Smooth muscle cell of trachea (primary cell): ENCODE results near the gene RPL27. TPM values are rescaled to one million over a fixed set of nuclear protein-coding genes. Genes with fewer than 3 reads are reported as not detected.

ENCODE experiments used
- total RNA-seq: library from RNA; depleted of rRNA; stranded (reverse); fragments of >200 nt; gene quantifications from 2 replicates; pipeline ENCODE4 v1.2.1, GENCODE V29; 2014

The RPL27 gene
- 1,021 and 1,034 TPM in 2 replicates for total RNA-seq

DNA sequence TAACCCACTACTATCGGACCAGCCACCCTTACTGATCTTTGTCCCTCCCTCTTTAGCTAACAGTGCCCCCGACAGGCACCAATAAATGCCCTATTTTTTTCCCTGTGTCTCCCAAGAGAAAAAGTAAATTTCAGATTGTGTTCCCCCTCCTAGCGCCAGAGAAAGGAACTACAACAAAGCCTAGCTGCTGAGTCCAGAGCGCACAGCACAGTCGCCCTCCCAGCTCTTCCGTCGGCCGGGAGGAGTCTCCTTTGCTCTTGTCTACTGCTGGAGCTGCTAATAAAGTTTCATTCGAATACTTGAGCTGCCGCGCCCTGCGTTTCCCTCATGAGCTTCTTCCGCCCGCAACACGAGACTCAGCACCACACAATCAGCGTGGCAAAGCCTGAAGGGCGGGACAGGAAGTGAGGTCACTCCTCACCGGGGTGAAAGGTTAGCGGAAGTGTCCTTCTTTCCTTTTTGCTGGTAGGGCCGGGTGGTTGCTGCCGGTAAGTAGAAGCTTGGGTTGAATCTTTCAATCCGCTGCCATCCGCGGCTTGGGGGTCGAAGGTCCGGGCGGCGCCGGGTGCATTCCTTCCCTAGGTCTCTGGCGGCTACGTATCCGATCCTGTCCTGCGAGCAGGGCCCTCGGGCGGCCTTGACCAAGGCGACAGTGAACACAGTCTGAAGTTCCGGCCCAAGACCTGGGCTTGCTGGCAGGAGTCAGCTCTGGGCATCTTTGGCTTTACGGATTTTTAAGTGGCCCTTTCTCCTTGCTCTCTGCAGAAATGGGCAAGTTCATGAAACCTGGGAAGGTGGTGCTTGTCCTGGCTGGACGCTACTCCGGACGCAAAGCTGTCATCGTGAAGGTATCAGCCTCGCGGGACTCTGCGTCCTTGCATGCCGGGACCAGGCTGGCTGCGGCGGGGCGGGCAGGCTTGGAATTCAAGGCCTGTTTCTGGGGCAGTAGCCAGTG lies at the start of gene RPL27:
Gene RPL27, plus strand, starts transcription at position 436 of the 955 bp plus-strand sequence. Its CDS starts 332 bp downstream, at position 768.

DNA sequence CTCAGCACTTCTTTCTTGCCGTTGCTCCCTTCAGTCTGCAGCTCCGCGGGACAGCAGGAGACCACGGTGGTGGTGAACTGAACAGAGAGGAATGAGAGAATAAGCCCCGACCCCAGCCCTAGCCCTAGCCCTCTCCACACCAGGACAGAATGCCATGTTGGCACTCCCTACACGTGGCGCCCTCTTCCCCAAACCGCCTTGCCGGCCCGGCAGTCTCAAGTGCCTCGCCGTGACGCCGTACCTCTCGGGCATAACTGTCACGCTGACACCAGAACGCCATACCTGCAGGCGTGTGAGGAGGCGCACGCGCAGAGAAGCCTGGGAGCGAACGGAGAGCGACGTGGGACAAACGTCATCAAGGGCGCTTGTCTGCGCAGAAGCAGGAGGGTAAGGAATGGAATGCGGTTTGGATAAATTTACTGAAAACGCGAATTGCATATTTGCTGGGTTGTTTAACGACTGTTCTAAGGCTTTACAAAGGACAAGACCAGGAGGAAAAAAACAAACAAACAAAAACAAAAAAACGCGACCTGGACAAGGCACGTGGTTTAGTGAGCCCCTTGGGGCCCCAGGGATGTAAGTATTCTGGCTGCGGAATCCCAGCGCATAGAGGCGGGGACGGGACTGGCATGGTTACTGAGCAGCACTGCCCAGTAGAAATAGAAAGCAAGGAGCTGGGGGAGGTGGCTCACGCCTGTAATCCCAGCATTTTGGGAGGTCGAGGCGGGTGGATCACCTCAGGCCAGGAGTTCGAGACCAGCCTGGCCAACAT lies 33.9 kb upstream of the RPL27 start, which contains the start of gene AARSD1:
Gene AARSD1, minus strand, starts transcription at position 294 of the 772 bp plus-strand sequence. Its CDS starts 14 bp downstream, at position 280.

DNA sequence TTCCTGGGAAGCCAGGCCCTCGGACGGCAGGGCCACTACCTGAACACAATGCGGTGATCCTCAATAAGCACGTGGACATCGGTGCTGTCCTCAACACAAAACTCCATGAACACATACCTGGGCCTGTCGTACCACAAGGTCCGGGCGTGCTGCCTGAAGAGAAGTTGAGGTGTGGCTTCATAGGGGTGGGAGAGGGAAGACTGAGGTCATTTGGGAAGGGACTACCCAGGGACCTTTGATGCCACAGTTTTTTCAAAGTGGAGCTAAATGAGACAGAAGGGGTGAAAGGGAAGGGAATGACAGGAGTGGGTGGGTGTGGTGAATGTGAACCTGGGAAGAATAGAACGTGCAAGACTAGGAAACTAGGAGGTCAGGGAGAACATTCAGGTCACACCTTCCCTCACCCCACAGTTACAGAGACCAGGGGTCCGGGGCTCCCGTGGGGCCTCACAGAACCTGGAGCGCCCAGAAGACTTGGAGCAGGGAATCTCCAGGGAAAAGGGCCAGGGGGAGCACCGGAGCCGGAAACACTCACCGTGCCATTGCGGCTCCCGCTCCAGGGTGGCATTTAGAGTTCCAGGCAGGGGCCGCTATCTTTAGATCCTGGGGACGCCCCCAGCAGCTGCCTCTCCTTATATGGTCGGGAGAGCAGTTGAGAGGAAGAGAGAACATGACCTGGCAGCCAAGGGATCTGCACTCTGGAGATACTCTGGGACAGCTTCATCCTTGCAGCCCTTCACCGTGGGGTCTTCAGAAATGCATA lies 18.5 kb upstream of the RPL27 start, which contains the start of gene PTGES3L:
Gene PTGES3L, minus strand, starts transcription at position 570 of the 763 bp plus-strand sequence. Its CDS starts 27 bp downstream, at position 543.

GRCh38 chr17:42980274-42980765 lies 17.9 kb upstream of the RPL27 start, which contains the start of gene RUNDC1:
TSS of gene RUNDC1 (plus strand) at chr17:42980565. CDS start at chr17:42980577, 12 bp downstream.

DNA sequence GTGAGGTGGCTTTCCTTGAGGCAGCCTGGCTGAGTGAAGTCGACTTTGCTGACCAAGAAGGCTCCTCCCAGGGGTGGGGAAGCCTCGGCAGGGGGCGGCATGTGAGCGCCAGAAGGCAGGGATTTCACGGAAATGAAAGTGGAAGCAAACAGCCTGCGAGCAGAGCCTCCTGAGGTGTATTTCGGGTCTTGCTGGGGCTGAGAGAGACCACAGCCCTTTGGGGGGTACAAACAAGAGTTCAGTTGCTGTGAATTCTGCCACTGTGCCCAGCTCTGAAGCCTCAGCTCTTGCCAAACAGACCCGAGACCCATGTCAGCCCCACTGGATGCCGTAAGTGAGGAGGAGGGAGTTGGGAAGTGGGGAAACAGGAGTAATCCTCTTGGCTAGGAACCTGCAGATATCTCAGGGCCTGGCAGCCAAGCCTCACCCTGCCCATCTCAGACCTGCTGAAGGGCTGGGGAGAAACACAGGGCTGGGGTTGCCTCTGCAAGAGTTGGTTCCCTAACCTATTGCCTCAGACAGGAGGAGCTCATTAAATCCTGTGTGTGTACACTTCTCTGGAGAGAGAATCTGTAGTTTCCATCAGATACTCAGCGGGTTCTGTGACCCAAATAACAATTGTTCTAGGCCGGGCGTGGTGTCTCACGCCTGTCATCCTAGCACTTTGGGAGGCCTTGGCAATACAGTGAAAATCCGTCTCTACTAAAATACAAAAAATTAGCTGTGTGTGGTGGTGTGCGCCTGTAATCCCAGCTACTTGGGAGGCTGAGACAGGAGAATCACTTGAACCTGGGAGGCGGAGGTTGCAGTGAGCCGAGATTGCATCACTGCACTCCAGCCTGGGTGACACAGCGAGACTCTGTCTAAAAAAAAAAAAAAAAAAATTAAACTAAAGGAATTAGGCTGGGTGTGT lies 8.7 kb downstream of the RPL27 start, which contains the start of gene IFI35:
Gene IFI35, plus strand, starts transcription at position 146 of the 913 bp plus-strand sequence. Its CDS starts 164 bp downstream, at position 310.

DNA sequence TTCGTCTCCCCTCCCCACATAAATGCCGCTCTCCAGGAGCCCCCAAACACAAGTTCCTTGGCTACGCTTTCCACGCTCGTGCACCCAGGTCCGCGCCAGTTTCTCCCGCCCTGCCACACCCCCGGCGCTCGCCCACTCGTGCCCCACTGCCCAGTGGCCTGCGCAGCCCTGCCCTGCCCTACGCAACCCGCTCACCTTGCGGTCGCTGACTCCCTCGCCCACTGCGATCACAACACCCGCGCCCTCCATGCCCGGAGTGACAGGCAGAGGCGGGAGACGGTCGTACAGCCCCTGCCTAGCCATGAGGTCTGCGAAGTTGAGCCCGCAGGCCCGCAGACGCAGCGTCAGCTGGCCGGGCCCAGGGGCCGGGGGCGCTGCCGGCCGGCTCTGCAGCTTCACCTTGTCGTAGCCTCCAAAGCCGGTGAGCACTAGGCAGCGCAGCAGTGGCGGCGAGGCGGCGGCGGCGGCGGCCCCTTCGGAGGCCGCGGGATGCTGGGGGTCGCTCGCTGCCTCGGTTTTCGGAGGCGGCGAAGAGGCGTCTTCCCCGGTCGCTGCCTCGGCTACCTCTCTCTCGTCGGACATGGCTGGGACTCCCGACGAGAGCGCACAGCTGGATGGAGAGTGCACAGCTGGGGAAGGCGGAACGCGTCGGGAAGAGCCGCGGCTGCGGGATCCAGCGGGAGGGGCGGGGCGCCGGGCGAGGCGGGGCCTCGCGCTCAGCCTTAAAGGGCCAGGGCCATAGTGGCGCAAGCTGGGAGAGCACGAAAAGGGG lies 23.7 kb downstream of the RPL27 start, which contains the start of gene VAT1:
Gene VAT1, minus strand, starts transcription at position 645 of the 772 bp plus-strand sequence. Its CDS starts 63 bp downstream, at position 582.

DNA sequence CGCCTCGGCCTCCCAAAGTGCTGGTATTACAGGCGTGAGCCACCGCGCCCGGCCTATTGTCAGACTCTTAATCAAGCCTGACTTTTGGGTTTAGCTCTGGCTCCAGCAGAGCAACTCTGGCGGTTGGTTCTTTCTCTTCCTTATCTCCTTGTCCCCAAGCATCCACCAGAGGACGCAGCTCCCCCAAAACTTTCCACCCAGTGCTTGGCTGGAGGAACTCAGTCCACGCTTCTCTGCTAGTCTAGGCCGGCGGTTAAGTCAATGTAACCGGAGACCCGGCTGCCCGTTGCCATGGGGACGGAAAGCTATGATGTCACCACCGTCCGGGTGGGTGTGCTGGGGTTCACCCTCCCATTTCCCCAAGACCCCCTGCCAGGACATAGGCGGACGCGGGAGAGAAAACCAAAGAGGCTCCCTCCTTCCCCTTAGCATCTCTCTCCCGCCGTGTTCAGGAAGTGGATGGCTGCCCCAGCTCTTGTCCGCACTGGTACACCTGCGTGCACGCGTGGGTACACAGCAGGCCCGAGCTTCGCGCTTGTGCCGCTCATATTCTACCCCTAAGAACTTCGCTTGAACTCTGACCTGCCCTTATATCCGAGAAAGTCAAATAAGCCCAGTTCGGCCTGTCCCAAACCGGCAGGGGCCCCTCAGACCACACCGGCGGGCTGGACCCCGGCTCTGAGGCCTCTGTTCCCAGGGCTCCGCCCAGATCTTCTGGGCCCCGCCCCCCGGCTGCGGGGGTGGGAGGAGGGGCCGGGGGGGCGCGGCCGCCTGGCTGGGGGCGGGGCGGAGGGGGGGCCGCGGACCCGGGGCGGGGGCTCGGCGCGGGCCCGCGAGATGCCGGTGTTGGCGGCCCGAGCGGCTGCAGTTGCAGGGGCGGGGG lies 26.4 kb downstream of the RPL27 start, which contains the start of gene RND2:
Gene RND2, plus strand, starts transcription at position 825 of the 883 bp plus-strand sequence. CDS start 117 bp downstream, outside the sequence.

Other genes with a start within 250 kb of the RPL27 start
- gene RAMP2, start 237.2 kb upstream of the RPL27 start, total RNA-seq, result not detected in 2 replicates
- gene VPS25, start 225.0 kb upstream of the RPL27 start, total RNA-seq, result 53.6 and 67.3 TPM in 2 replicates
- 0.29 and 0.33 TPM in 2 replicates for gene WNK4, start 217.8 kb upstream of the RPL27 start, total RNA-seq
- 70.1 and 80.4 TPM in 2 replicates for gene COA3, start 199.7 kb upstream of the RPL27 start, total RNA-seq
- 0.66 TPM in 1 of 2 replicates, not detected in the other for gene CNTD1, start 199.6 kb upstream of the RPL27 start, total RNA-seq
- 101 and 155 TPM in 2 replicates for gene BECN1, start 174.1 kb upstream of the RPL27 start, total RNA-seq
- gene PSME3, start 165.0 kb upstream of the RPL27 start, total RNA-seq, result 76.6 and 82.2 TPM in 2 replicates
- 0.29 and 0.99 TPM in 2 replicates for gene AOC2, start 153.8 kb upstream of the RPL27 start, total RNA-seq
- gene AOC3, start 147.2 kb upstream of the RPL27 start, total RNA-seq, result 1.3 and 1.5 TPM in 2 replicates
- not detected in 2 replicates for gene G6PC1, start 97.6 kb upstream of the RPL27 start, total RNA-seq
- 25.5 and 28.1 TPM in 2 replicates for gene AARSD1, start 34.0 kb upstream of the RPL27 start, total RNA-seq
- 1.2 TPM in 1 of 2 replicates, not detected in the other for gene PTGES3L, start 18.3 kb upstream of the RPL27 start, total RNA-seq
- gene RUNDC1, start 17.9 kb upstream of the RPL27 start, total RNA-seq, result 6.8 and 9.6 TPM in 2 replicates
- gene IFI35, start 8.4 kb downstream of the RPL27 start, total RNA-seq, result 43.1 and 51.9 TPM in 2 replicates
- gene VAT1, start 24.0 kb downstream of the RPL27 start, total RNA-seq, result 376 and 655 TPM in 2 replicates
- 0.29 and 0.66 TPM in 2 replicates for gene RND2, start 26.8 kb downstream of the RPL27 start, total RNA-seq
- 7.3 and 28.9 TPM in 2 replicates for gene BRCA1, start 126.9 kb downstream of the RPL27 start, total RNA-seq
- 113 and 123 TPM in 2 replicates for gene NBR1, start 172.8 kb downstream of the RPL27 start, total RNA-seq
- 4.6 and 5.4 TPM in 2 replicates for gene TMEM106A, start 213.5 kb downstream of the RPL27 start, total RNA-seq
- gene CCDC200, start 230.2 kb downstream of the RPL27 start, total RNA-seq, result not detected in 2 replicates
- gene RNU2-1, start 235.6 kb downstream of the RPL27 start, total RNA-seq, result not detected in 2 replicates